T-cell (primary cell): ENCODE measurements around the gene BRSK1. TPM values are rescaled to one million over a fixed set of nuclear protein-coding genes. Genes with fewer than 3 reads are reported as not detected.

Source experiments
- ATAC-seq, 4 experiments: fragments of 200-7000 bp in 3 of 4; fragments of 150-1000 bp in 1 of 4; cut with Tn5 transposase; replicated peaks in 1 of 4; 1 replicate in 3 of 4; 2 replicates in 1 of 4; pipeline ENCODE4 v1.10.0; 2021; ENCODE audit warnings: moderate library complexity in 3 of 4, mild to moderate bottlenecking in 2 of 4, moderate number of reproducible peaks in 1 of 4
- CTCF ChIA-PET, 2 donors: fragments of 300-600 bp; sonication (Branson Sonifier 250); formaldehyde crosslinking; loops; one replicate each; lab custom pipeline; 2022; ENCODE audit warnings: antibody characterized with exemption in 2 of 2; lab: Charles Lee
- POLR2A ChIA-PET, 2 donors: fragments of 300-600 bp; sonication (Branson Sonifier 250); formaldehyde crosslinking; loops; one replicate each; lab custom pipeline; 2022; ENCODE audit warnings: antibody characterized with exemption in 2 of 2; lab: Charles Lee
- DNase-seq, 35 experiments: peaks; one replicate each; pipeline versions ENCODE4 v3.0.0 to v3.0.0-alpha.2; 2013 to 2023
- H3K27ac ChIP-seq: one replicate; pipeline ENCODE4 v1.5.1; 2013; ENCODE audit warnings: low read length
- H3K27me3 ChIP-seq, 2 experiments: replicated peaks in 1 of 2; 1 replicate in 1 of 2; 2 replicates in 1 of 2; pipeline versions ENCODE4 v1.6.1 to v1.7.0; 2013; ENCODE audit warnings: low read length in 1 of 2, mixed read lengths in 1 of 2; ENCODE audit not compliant: control insufficient read depth in 2 of 2, insufficient read depth in 2 of 2; ENCODE audit errors: extremely low read depth in 1 of 2
- H3K36me3 ChIP-seq, 2 donors: 1 replicate in 1 of 2; 2 replicates in 1 of 2; pipeline versions ENCODE4 v1.6.1 to v1.7.0; 2013; ENCODE audit warnings: low read length in 1 of 2; ENCODE audit not compliant: control insufficient read depth in 2 of 2, insufficient read depth in 1 of 2; ENCODE audit errors: extremely low read depth in 1 of 2
- H3K4me1 ChIP-seq, 2 experiments: 1 replicate in 1 of 2; 2 replicates in 1 of 2; pipeline versions ENCODE4 v1.6.1 to v1.7.0; 2013; ENCODE audit warnings: low read length in 2 of 2, mixed read lengths in 1 of 2; ENCODE audit not compliant: insufficient read depth in 2 of 2, control insufficient read depth in 1 of 2; ENCODE audit errors: extremely low read depth in 1 of 2
- H3K4me3 ChIP-seq, 2 donors: 1 replicate in 1 of 2; 2 replicates in 1 of 2; pipeline versions ENCODE4 v1.5.1 to v1.7.0; 2013; ENCODE audit warnings: mild to moderate bottlenecking in 2 of 2, low read length in 1 of 2, moderate library complexity in 1 of 2; ENCODE audit not compliant: control insufficient read depth in 1 of 2; ENCODE audit errors: extremely low read depth in 1 of 2
- H3K9me3 ChIP-seq: 2 replicates; pipeline ENCODE4 v1.7.0; 2013
- H3K27ac Mint-ChIP-seq, 2 donors: one replicate each; pipeline ENCODE4 v1.8.0; 2020 to 2021; ENCODE audit warnings: mild to moderate bottlenecking in 2 of 2, mixed read lengths in 2 of 2
- H3K27me3 Mint-ChIP-seq, 2 donors: one replicate each; pipeline ENCODE4 v1.8.0; 2021 to 2022; ENCODE audit warnings: mixed read lengths in 2 of 2
- H3K36me3 Mint-ChIP-seq: one replicate; pipeline ENCODE4 v1.8.0; 2021; ENCODE audit warnings: mixed read lengths
- H3K4me1 Mint-ChIP-seq, 3 donors: one replicate each; pipeline ENCODE4 v1.8.0; 2020 to 2022; ENCODE audit warnings: mixed read lengths in 3 of 3, mild to moderate bottlenecking in 1 of 3
- H3K4me3 Mint-ChIP-seq, 3 donors: one replicate each; pipeline ENCODE4 v1.8.0; 2020 to 2022; ENCODE audit warnings: mild to moderate bottlenecking in 3 of 3, mixed read lengths in 3 of 3, moderate library complexity in 3 of 3
- H3K9me3 Mint-ChIP-seq, 3 donors: one replicate each; pipeline ENCODE4 v1.8.0; 2020 to 2022; ENCODE audit warnings: mixed read lengths in 3 of 3
- WGBS: methylation state at CpG from one replicate; pipeline ENCODE4 v1.1.5; 2013; ENCODE audit warnings: missing lambda C conversion rate; ENCODE audit not compliant: insufficient coverage; 5-methylcytosine and 5-hydroxymethylcytosine counted together
- total RNA-seq, 35 experiments: library from RNA in 6 of 35; stranded (reverse) in 6 of 35; fragments of 120-200 nt in 1 of 35; gene quantifications; one replicate each; pipeline versions ENCODE4 v1.2.1 to v1.2.4 and lab custom pipeline; 2013 to 2026

Gene BRSK1
- total RNA-seq, 5 donors from 2014 or later (not counting 1 experiment from before 2014, with no cell fraction given): 2.9 to 5.8 (median 3.9) TPM

DNA sequence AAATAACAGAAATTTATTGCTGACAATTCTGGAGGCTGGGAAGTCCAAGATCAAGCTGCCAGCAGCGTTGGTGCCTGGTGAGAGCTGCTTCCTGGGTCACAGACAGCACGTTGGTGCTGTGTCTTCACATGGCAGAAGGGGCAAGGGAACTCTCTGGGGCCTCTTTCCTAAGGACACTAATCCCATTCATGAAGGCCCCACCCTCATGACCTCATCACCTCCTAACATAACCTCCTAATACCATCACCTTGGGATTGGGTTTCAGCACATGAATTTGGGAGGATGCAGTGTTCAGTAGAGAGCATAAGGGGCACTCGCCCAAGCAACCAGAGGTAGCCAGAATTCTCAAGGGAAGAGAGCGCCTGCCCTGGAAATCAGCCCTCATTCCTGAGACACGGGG, 25.7 kb downstream of the BRSK1 start:
- H3K36me3 ChIP-seq: no peaks in the 10 kb centered on the region
- no peak overlapping the region for H3K27ac ChIP-seq
- no peaks in the 10 kb centered on the region for H3K27me3 ChIP-seq
- no peaks in the 10 kb centered on the region for H3K9me3 Mint-ChIP-seq
- H3K4me3 ChIP-seq: no peak overlapping the region
- DNase-seq: no peak
- 75% methylated on average over 5 of the region's 5 CpGs for WGBS
- no peak overlapping the region for H3K4me3 Mint-ChIP-seq
- no peaks in the 10 kb centered on the region for H3K27me3 Mint-ChIP-seq
- POLR2A ChIA-PET: interaction anchor here in 1 of 2 donors (0.6 kb wide), 1 partner anchor 17 kb away, joined by 3 read pairs; no protein-coding TSS in a partner anchor
- H3K4me1 Mint-ChIP-seq: peaks cover 2 to 6% (median 5%) of the 10 kb centered on the region in 3 donors
- H3K27ac Mint-ChIP-seq: no peak overlapping the region
- CTCF ChIA-PET: no interaction called here
- no peaks in the 10 kb centered on the region for H3K9me3 ChIP-seq
- H3K4me1 ChIP-seq: no peaks in the 10 kb centered on the region
- no peaks in the 10 kb centered on the region for H3K36me3 Mint-ChIP-seq
- ATAC-seq: no peak

DNA sequence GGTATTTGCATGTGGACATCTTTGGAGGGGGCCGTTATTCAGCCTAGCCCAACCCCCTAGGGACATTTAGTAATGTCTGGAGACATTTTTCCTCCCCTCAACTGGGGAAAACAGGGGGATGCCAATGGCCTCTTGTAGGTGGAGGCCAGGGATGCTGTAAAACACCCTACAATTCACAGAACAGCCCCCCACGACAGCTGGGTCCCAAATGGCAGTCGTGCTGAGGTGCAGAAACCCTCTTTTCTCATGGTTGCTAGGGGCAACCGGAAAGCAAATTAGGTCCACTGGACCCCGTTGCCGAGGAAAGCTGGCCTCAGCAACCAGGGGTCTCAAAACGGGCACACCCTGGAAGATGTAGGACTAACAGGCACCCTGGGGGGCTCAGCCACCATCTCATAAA, 26.7 kb downstream of the BRSK1 start:
- ChIA-PET CTCF (no interaction called here), POLR2A (no interaction called here)
- ATAC-seq (no peak), DNase-seq (no peak)
- Mint-ChIP-seq H3K27me3 (no peaks in the 10 kb centered on the region), H3K4me3 (no peak overlapping the region), H3K27ac (no peak overlapping the region), H3K9me3 (no peaks in the 10 kb centered on the region), H3K4me1 (peaks cover 0 to 6% (median 3%) of the 10 kb centered on the region in 3 donors), H3K36me3 (no peaks in the 10 kb centered on the region)
- no peak overlapping the region for H3K4me3 ChIP-seq
- H3K36me3 ChIP-seq: no peaks in the 10 kb centered on the region
- 88% methylated on average over 2 of the region's 7 CpGs for WGBS
- no peaks in the 10 kb centered on the region for H3K9me3 ChIP-seq
- H3K27ac ChIP-seq: no peak overlapping the region
- H3K27me3 ChIP-seq: no peaks in the 10 kb centered on the region
- no peaks in the 10 kb centered on the region for H3K4me1 ChIP-seq

GRCh38 chr19:55311397-55311796, 27.6 kb downstream of the BRSK1 start:
- ATAC-seq: no peak
- H3K4me3 ChIP-seq: no peak overlapping the region
- no peaks in the 10 kb centered on the region for H3K9me3 Mint-ChIP-seq
- H3K4me1 ChIP-seq: no peaks in the 10 kb centered on the region
- no peaks in the 10 kb centered on the region for H3K9me3 ChIP-seq
- peaks cover 0 to 6% (median 0%) of the 10 kb centered on the region in 3 donors for H3K4me1 Mint-ChIP-seq
- no peaks in the 10 kb centered on the region for H3K27me3 Mint-ChIP-seq
- H3K27ac ChIP-seq: no peak overlapping the region
- no peaks in the 10 kb centered on the region for H3K36me3 Mint-ChIP-seq
- CTCF ChIA-PET: no interaction called here
- no peak for DNase-seq
- 85% methylated on average over 8 of the region's 9 CpGs for WGBS
- no peak overlapping the region for H3K27ac Mint-ChIP-seq
- no peaks in the 10 kb centered on the region for H3K36me3 ChIP-seq
- H3K4me3 Mint-ChIP-seq: no peak overlapping the region
- no peaks in the 10 kb centered on the region for H3K27me3 ChIP-seq
- POLR2A ChIA-PET: no interaction called here

GRCh38 chr19:55311797-55312196, 28.0 kb downstream of the BRSK1 start:
- no peaks in the 10 kb centered on the region for H3K36me3 ChIP-seq
- H3K27me3 ChIP-seq: no peaks in the 10 kb centered on the region
- H3K4me3 ChIP-seq: no peak overlapping the region
- POLR2A ChIA-PET: no interaction called here
- Mint-ChIP-seq H3K27ac (no peak overlapping the region), H3K4me1 (peaks cover 0 to 6% (median 0%) of the 10 kb centered on the region in 3 donors), H3K4me3 (no peak overlapping the region), H3K9me3 (no peaks in the 10 kb centered on the region), H3K27me3 (no peaks in the 10 kb centered on the region), H3K36me3 (no peaks in the 10 kb centered on the region)
- DNase-seq (no peak), ATAC-seq (no peak)
- no peaks in the 10 kb centered on the region for H3K9me3 ChIP-seq
- no peak overlapping the region for H3K27ac ChIP-seq
- 88% methylated on average over 6 of the region's 18 CpGs for WGBS
- H3K4me1 ChIP-seq: no peaks in the 10 kb centered on the region
- CTCF ChIA-PET: interaction anchor here in 1 of 2 donors (0.6 kb wide), 1 partner anchor 33 kb away, joined by 6 read pairs; no protein-coding TSS in a partner anchor

DNA sequence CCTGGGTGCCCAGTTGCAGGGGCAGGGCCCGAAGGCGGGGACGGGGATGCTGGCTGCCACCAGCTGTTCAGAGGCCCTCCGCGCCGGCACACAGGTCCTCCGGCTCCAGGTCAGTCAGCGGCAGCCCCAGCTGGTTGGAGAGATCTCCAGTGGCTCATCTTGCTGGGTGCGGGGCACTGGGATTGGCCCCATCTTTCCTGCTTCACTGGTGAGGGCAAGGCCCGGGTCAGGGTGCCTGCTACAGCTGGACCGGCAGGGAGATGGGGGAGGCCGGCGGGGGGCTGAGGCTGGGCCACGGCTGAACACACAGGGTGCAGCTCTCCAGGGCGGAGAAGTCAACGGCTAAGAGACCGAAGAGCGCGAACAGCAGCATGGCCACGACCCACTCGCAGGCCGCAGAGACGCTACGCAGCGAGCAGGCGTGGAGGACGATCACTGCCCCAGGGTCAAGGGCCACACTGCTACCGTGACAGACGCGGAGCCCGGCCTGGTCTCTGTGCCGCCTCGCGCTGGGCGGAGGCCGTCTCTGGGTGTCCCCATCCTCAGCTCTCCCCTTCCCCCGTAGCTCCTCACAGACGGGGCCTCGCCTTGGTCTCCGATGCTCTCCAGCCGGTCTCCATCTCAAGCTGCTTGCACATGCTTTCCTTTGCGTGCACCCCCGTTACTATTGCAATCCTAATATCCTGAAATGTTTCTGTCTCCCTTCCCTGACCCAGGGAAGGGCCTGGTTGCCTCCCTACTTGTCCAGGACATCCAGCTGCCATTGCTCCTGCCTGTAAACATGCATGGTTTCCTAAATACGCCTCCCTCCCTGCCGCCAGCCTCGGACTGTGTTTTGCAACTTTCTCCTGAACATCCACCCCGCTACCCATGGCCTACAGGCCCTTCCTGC, 29.1 kb downstream of the BRSK1 start:
- Histone ChIP-seq H3K4me3 (no peak overlapping the region), H3K27ac (no peak overlapping the region), H3K27me3 (no peaks in the 10 kb centered on the region), H3K9me3 (no peaks in the 10 kb centered on the region), H3K36me3 (no peaks in the 10 kb centered on the region), H3K4me1 (no peaks in the 10 kb centered on the region)
- ATAC-seq (no peak), DNase-seq (no peak)
- Mint-ChIP-seq H3K27ac (no peak overlapping the region), H3K4me3 (no peak overlapping the region), H3K27me3 (no peaks in the 10 kb centered on the region), H3K36me3 (no peaks in the 10 kb centered on the region), H3K9me3 (no peaks in the 10 kb centered on the region), H3K4me1 (peaks cover 0 to 6% (median 0%) of the 10 kb centered on the region in 3 donors)
- WGBS: 93% methylated on average over 38 of the region's 47 CpGs
- ChIA-PET CTCF (interaction anchor here in 1 of 2 donors (0.6 kb wide), 1 partner anchor 32 kb away, joined by 6 read pairs; no protein-coding TSS in a partner anchor), POLR2A (interaction anchor here in 1 of 2 donors (0.5 kb wide), 1 partner anchor 58 kb away, joined by 3 read pairs; no protein-coding TSS in a partner anchor)

GRCh38 chr19:55314396-55314795, 30.6 kb downstream of the BRSK1 start:
- no peak for ATAC-seq
- DNase-seq: no peak
- POLR2A ChIA-PET: no interaction called here
- H3K27me3 Mint-ChIP-seq: no peaks in the 10 kb centered on the region
- no peak overlapping the region for H3K4me3 ChIP-seq
- H3K9me3 Mint-ChIP-seq: no peaks in the 10 kb centered on the region
- H3K36me3 Mint-ChIP-seq: no peaks in the 10 kb centered on the region
- H3K9me3 ChIP-seq: no peaks in the 10 kb centered on the region
- H3K4me3 Mint-ChIP-seq: no peak overlapping the region
- no peaks in the 10 kb centered on the region for H3K36me3 ChIP-seq
- no peaks in the 10 kb centered on the region for H3K4me1 ChIP-seq
- H3K4me1 Mint-ChIP-seq: peaks cover 0 to 6% (median 0%) of the 10 kb centered on the region in 3 donors
- H3K27ac Mint-ChIP-seq: no peak overlapping the region
- no peaks in the 10 kb centered on the region for H3K27me3 ChIP-seq
- CTCF ChIA-PET: no interaction called here
- 90% methylated on average over 4 of the region's 8 CpGs for WGBS
- H3K27ac ChIP-seq: no peak overlapping the region
